ENCODE data around the gene HDGFL2.
"Not testable (repeated sequence)": the region's sequence is repeated elsewhere in the genome, so short reads cannot be mapped to it uniquely, and the experiment has no call there.

Gene HDGFL2

GRCh38 chr19:4541114-4541805 lies 69.2 kb downstream of the HDGFL2 start:
- CTCF ChIA-PET, result interaction anchor here (0.8 to 5.1 kb wide), 6 partner anchors 13 to 95 kb away, joined by 3 to 34 read pairs (median 4); no protein-coding TSS in a partner anchor
- POLR2A ChIA-PET, result interaction anchor here (0.6 kb wide), 1 partner anchor 15 kb away, joined by 3 read pairs; no protein-coding TSS in a partner anchor
- H3K4me1 ChIP-seq (ENCODE audit: control insufficient read depth, insufficient read depth, low read length), result no peaks in the 10 kb centered on the region
- TF ChIP-seq, protein P1, sequence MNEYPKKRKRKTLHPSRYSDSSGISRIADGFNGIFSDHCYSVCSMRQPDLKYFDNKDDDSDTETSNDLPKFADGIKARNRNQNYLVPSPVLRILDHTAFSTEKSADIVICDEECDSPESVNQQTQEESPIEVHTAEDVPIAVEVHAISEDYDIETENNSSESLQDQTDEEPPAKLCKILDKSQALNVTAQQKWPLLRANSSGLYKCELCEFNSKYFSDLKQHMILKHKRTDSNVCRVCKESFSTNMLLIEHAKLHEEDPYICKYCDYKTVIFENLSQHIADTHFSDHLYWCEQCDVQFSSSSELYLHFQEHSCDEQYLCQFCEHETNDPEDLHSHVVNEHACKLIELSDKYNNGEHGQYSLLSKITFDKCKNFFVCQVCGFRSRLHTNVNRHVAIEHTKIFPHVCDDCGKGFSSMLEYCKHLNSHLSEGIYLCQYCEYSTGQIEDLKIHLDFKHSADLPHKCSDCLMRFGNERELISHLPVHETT (tag by site-specific recombination; IDR thresholded peaks at IDR 0.05), result no peak
- TF ChIP-seq ZNF843 (tag by site-specific recombination; IDR thresholded peaks at IDR 0.05), result no peak
- TF ChIP-seq, protein P2, sequence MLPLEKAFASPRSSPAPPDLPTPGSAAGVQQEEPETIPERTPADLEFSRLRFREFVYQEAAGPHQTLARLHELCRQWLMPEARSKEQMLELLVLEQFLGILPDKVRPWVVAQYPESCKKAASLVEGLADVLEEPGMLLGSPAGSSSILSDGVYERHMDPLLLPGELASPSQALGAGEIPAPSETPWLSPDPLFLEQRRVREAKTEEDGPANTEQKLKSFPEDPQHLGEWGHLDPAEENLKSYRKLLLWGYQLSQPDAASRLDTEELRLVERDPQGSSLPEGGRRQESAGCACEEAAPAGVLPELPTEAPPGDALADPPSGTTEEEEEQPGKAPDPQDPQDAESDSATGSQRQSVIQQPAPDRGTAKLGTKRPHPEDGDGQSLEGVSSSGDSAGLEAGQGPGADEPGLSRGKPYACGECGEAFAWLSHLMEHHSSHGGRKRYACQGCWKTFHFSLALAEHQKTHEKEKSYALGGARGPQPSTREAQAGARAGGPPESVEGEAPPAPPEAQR (tag by site-specific recombination; IDR thresholded peaks at IDR 0.05), result no peak
- no peak for TF ChIP-seq ZBTB20 (tag by site-specific recombination; IDR thresholded peaks at IDR 0.05)
- no peak for TF ChIP-seq ZFHX2 (tag by site-specific recombination; conservative IDR thresholded peaks at IDR 0.05)
- TF ChIP-seq ZNF501 (tag by site-specific recombination; IDR thresholded peaks at IDR 0.05), result no peak
- TF ChIP-seq ZFP3 (tag by site-specific recombination; IDR thresholded peaks at IDR 0.05; ENCODE audit: low read depth), result no peak
- no peak for TF ChIP-seq HOXD13 (CRISPR knock-in tag; IDR thresholded peaks at IDR 0.05; ENCODE audit: borderline replicate concordance)
- TF ChIP-seq HOXA7 (CRISPR knock-in tag; IDR thresholded peaks at IDR 0.05; ENCODE audit: borderline replicate concordance), result no peak
- TF ChIP-seq ZXDB (tag by site-specific recombination; IDR thresholded peaks at IDR 0.05), result no peak
- TF ChIP-seq ZNF121 (tag by site-specific recombination; IDR thresholded peaks at IDR 0.05), result no peak
- no peak for TF ChIP-seq ZNF621 (tag by site-specific recombination; IDR thresholded peaks at IDR 0.05)
- TF ChIP-seq ZNF529 (tag by site-specific recombination; IDR thresholded peaks at IDR 0.05; ENCODE audit: insufficient replicate concordance), result no peak
- TF ChIP-seq ZNF600 (tag by site-specific recombination; IDR thresholded peaks at IDR 0.05), result no peak
- TF ChIP-seq ZNF549 (tag by site-specific recombination; IDR thresholded peaks at IDR 0.05), result no peak
- no peak for TF ChIP-seq PRDM1 (tag by site-specific recombination; IDR thresholded peaks at IDR 0.05)
- no peak for TF ChIP-seq ZNF174 (tag by site-specific recombination; IDR thresholded peaks at IDR 0.05)
- TF ChIP-seq OSR2 (tag by site-specific recombination; IDR thresholded peaks at IDR 0.05), result no peak
- no peaks in the 10 kb centered on the region for H3K9me3 ChIP-seq (ENCODE audit: control insufficient read depth, insufficient read depth, low read depth, low read length)
- H3K36me3 ChIP-seq (ENCODE audit: control insufficient read depth in 2 of 2, insufficient read depth in 1 of 2, low read length in 2 of 2), result no peaks in the 10 kb centered on the region
- H3K4me3 ChIP-seq (ENCODE audit: low read depth, low read length), result no peak overlapping the region
- H3K27ac ChIP-seq (ENCODE audit: extremely low read depth, low read depth, low read length), result no peak overlapping the region

DNA sequence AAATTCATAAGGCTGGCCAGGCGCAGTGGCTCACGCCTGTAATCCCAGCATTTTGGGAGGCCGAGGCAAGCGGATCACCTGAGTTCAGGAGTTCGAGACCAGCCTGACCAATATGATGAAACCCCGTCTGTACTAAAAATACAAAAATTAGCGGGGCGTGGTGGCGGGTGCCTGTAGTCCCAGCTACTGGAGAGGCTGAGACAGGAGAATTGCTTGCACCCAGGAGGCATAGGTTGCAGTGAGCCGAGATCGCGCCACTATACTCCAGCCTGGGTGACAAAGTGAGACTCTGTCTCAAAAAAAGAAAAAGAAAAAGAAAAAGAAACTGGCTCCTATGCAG lies 69.7 kb downstream of the HDGFL2 start:
- H3K4me1 ChIP-seq (ENCODE audit: control insufficient read depth, insufficient read depth, low read length); H3K27ac ChIP-seq (ENCODE audit: extremely low read depth, low read depth, low read length); H3K4me3 ChIP-seq (ENCODE audit: low read depth, low read length); H3K9me3 ChIP-seq (ENCODE audit: control insufficient read depth, insufficient read depth, low read depth, low read length); H3K36me3 ChIP-seq (ENCODE audit: control insufficient read depth in 2 of 2, insufficient read depth in 1 of 2, low read length in 2 of 2); POLR2A ChIA-PET: not testable (repeated sequence)
- CTCF ChIA-PET, result interaction anchor here (0.7 to 1.3 kb wide), 4 partner anchors 16 to 94 kb away, joined by 3 to 5 read pairs (median 3); no protein-coding TSS in a partner anchor

DNA sequence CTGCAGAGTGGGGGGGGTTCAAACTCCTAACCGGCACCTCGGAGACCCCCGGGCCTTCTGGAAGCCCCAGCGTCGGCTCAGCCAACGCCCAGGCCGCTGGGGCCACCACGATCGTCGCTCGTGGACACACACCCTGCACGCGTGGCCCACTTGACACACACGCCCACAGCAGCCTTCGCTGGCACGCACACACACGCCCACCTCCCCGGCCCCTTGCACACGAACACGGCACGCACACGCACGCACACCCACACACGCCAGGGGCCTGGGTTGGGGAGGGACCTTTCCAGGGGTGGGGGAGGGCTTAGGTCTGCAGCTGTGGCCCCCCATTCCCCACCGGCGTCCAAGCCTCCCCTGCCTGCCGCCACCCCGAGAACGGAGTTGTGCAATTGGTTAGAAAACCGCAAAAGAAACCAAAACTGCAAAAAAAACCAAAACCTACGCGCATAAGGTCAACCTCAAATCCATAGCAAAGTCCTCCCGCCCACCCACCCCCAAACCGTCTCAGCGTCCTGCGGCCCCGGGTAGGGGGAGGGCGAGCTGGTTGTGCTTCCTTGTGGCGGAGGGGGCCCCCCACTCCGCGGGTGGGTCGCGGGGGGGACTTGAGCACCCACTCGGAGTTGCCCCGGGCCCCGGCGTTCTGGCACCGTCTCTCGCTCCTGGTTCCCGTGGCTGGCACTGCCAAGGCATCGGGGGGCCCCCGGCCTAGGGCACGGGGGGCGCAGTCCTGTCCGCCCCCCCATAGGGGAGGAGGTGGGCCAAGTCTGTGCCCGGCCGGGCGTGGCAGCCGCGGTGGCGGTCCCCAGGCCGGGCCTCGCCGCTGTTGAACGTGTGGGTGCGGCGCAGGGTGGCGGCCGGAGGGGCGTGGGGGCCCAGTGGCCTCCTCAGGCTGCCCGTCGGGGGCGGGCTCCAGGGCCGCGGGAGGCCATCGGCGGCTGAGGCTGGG lies 71.1 kb downstream of the HDGFL2 start:
- Histone ChIP-seq H3K36me3 (ENCODE audit: control insufficient read depth in 2 of 2, insufficient read depth in 1 of 2, low read length in 2 of 2) (no peaks in the 10 kb centered on the region), H3K27ac (ENCODE audit: extremely low read depth, low read depth, low read length) (no peak overlapping the region), H3K4me1 (ENCODE audit: control insufficient read depth, insufficient read depth, low read length) (no peaks in the 10 kb centered on the region), H3K9me3 (ENCODE audit: control insufficient read depth, insufficient read depth, low read depth, low read length) (no peaks in the 10 kb centered on the region), H3K4me3 (ENCODE audit: low read depth, low read length) (no peak overlapping the region)
- ChIA-PET POLR2A (no interaction called here), CTCF (no interaction called here)
- TF ChIP-seq WT1 (tag by site-specific recombination; IDR thresholded peaks at IDR 0.05) (no peak), EGR2 (tag by site-specific recombination; IDR thresholded peaks at IDR 0.05; ENCODE audit: low read depth) (peak; percentile 68; the same call in 1 of the 2 replicates), ZFHX2 (tag by site-specific recombination; conservative IDR thresholded peaks at IDR 0.05) (peak; percentile 85)

Data from HEK293 (cell line).